Neutrophil (primary cell): Measurements from ENCODE around the gene STPG4.

Source experiments
- H3K27ac ChIP-seq: fragments of 200-600 bp; sonication (generic); 2 replicates; pipeline ENCODE4 v1.5.1; 2016; ENCODE audit warnings: mild to moderate bottlenecking, moderate library complexity
- H3K27me3 ChIP-seq: fragments of 200-600 bp; sonication (generic); 2 replicates; pipeline ENCODE4 v1.6.0; 2016; ENCODE audit warnings: mild to moderate bottlenecking
- H3K36me3 ChIP-seq: fragments of 200-600 bp; sonication (generic); 2 replicates; pipeline ENCODE4 v1.5.1; 2017
- H3K4me1 ChIP-seq, 2 experiments: fragments of 200-600 bp in 1 of 2; sonication (generic) in 1 of 2; 1 replicate in 1 of 2; 2 replicates in 1 of 2; pipeline versions ENCODE4 v1.5.1 to v1.6.1; 2013 to 2016; ENCODE audit warnings: low read depth in 1 of 2, low read length in 1 of 2, mild to moderate bottlenecking in 1 of 2, moderate library complexity in 1 of 2; ENCODE audit not compliant: control insufficient read depth in 1 of 2, insufficient read depth in 1 of 2
- H3K4me3 ChIP-seq, 2 experiments: fragments of 200-600 bp in 1 of 2; sonication (generic) in 1 of 2; 1 replicate in 1 of 2; 2 replicates in 1 of 2; pipeline ENCODE4 v1.5.1; 2013 to 2016; ENCODE audit warnings: low read depth in 1 of 2, low read length in 1 of 2, mild to moderate bottlenecking in 1 of 2, moderate library complexity in 1 of 2
- H3K9me3 ChIP-seq: fragments of 200-600 bp; sonication (generic); 2 replicates; pipeline ENCODE4 v1.5.1; 2016
- CTCF ChIP-seq: fragments of 200-600 bp; sonication (generic); IDR thresholded peaks from 2 replicates; pipeline ENCODE4 v1.5.1; 2016; ENCODE audit warnings: antibody characterized with exemption

Gene STPG4

DNA sequence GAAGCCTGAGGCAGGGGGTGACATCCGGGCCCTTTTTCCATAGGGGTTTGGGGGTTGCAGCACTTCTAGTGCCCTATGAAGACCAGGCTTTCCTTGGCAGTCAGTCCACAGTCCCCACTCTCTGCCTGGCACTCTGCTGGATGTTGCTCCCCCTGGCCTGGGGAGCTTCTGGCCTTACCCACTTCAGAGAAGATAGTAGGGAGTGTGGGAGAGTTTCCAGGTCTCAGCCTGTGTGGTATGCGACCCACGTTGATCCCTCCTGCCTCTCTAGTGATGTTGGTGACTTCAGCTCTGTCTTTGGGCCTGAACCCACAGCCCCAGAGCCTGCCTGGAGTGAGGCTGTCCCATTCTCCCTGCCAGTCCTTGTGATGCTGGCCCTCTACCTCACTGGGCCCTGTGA lies 105.6 kb downstream of the STPG4 start:
- no peaks in the 10 kb centered on the region for H3K9me3 ChIP-seq
- no peak overlapping the region for H3K4me3 ChIP-seq
- no peaks in the 10 kb centered on the region for H3K27me3 ChIP-seq
- no peak overlapping the region for H3K27ac ChIP-seq
- H3K36me3 ChIP-seq = peaks cover 59% of the 10 kb centered on the region
- no peak for TF ChIP-seq CTCF
- H3K4me1 ChIP-seq = no peaks in the 10 kb centered on the region

DNA sequence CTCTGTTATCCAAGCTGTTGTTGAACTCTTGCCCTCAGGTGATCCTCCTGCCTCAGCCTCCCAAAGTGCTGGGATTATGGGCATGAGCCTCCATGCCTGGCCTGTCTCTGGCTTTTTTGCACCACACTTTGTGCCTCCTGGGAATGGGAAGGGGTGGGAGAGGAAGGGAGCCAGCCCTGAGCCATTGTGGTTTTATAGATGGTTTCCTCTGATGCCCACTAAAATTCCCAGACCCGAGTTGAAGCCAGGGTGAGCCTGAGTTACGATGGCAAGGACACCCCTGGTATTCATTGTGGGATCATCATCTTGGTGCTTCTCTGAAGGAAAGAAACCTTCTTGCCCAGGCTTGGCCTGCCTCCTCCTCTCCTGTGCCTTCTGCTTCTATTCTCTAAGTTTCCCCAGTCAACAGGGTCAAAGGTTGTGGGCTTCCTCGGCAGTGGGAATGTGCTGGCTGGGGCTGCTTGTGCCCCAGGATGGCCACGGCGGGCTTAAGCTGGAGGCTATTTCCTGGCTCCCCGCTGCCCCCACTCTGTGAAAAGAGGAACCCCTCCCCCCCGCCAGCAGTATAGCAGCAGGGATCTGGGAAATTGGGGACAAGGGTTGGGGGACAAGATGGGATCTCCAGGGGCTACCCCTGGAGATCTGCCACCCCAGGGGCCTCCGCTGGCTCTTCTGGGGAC lies 106.2 kb downstream of the STPG4 start:
- Histone ChIP-seq H3K27me3 (no peaks in the 10 kb centered on the region), H3K9me3 (no peaks in the 10 kb centered on the region), H3K4me3 (no peak overlapping the region), H3K36me3 (peaks cover 54% of the 10 kb centered on the region), H3K4me1 (no peaks in the 10 kb centered on the region), H3K27ac (no peak overlapping the region)
- TF ChIP-seq CTCF = no peak

DNA sequence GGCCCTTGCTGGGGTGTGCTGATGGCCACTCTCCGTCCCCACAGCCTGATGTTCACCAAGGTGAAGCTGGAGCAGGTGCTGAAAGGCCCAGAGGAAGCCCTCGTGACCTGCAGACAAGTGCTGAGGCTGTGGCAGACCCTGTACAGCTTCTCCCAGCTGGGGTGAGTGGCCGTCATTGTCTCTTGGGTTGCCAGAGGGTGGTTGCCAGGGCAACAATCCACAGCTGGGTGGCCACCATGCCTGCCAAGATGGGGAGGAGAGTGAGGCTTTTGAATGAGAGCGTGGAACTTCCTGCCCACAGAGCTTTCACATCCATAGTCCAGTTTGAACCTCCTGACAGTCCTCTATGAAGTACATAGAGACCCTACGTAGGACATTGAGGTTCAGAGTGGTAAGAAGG lies 108.8 kb downstream of the STPG4 start:
- H3K36me3 ChIP-seq = peaks cover 42% of the 10 kb centered on the region

DNA sequence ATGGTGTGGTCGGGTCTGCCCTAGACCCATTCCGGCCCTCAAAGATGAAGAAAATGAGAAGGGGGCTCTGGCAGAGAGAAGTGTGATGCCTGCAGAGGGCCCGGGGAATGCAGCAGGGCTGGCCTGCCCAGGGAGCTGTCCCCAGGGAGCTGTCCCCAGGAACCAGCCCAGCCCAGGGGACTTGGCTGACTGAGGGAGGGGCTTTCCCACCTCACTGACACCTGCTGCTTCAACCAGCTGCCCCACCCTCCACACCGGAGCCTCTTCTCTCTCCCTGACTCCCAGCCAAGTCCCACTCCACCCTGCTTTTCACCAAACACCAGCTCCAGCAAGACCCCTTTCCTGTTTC lies 111.2 kb downstream of the STPG4 start:
- Histone ChIP-seq H3K4me3 (no peak overlapping the region), H3K9me3 (no peaks in the 10 kb centered on the region), H3K4me1 (no peaks in the 10 kb centered on the region), H3K27me3 (no peaks in the 10 kb centered on the region), H3K27ac (no peak overlapping the region), H3K36me3 (peaks cover 35% of the 10 kb centered on the region)
- no peak for TF ChIP-seq CTCF

More for the DNA sequence above, 108.8 kb downstream of the STPG4 start:
- no peaks in the 10 kb centered on the region for H3K27me3 ChIP-seq
- H3K4me3 ChIP-seq = no peak overlapping the region
- no peak overlapping the region for H3K27ac ChIP-seq
- TF ChIP-seq CTCF = no peak
- H3K4me1 ChIP-seq = no peaks in the 10 kb centered on the region
- H3K9me3 ChIP-seq = no peaks in the 10 kb centered on the region

- TF ChIP-seq CTCF = no peak
- H3K27ac ChIP-seq = no peak overlapping the region
- H3K4me1 ChIP-seq = no peaks in the 10 kb centered on the region
- H3K9me3 ChIP-seq = no peaks in the 10 kb centered on the region
- peaks cover 35% of the 10 kb centered on the region for H3K36me3 ChIP-seq
- H3K27me3 ChIP-seq = no peaks in the 10 kb centered on the region
- H3K4me3 ChIP-seq = no peak overlapping the region
Measured at GRCh38 chr2:47043142-47043890, 111.8 kb downstream of the STPG4 start.
